ENCODE results near the gene LY9.
A peak's percentile ranks its signal among the peaks of the same experiment; 100 is the strongest.

GRCh38 chr1:160821627-160822026, 25.7 kb downstream of the LY9 start:
- TF ChIP-seq CTCF (IDR thresholded peaks at IDR 0.05): peak; percentile 79
- TF ChIP-seq ZFX (IDR thresholded peaks at IDR 0.05; ENCODE audit: borderline replicate concordance): no peak
